ENCODE measurements around the gene ENAM.

Gene ENAM, protein sequence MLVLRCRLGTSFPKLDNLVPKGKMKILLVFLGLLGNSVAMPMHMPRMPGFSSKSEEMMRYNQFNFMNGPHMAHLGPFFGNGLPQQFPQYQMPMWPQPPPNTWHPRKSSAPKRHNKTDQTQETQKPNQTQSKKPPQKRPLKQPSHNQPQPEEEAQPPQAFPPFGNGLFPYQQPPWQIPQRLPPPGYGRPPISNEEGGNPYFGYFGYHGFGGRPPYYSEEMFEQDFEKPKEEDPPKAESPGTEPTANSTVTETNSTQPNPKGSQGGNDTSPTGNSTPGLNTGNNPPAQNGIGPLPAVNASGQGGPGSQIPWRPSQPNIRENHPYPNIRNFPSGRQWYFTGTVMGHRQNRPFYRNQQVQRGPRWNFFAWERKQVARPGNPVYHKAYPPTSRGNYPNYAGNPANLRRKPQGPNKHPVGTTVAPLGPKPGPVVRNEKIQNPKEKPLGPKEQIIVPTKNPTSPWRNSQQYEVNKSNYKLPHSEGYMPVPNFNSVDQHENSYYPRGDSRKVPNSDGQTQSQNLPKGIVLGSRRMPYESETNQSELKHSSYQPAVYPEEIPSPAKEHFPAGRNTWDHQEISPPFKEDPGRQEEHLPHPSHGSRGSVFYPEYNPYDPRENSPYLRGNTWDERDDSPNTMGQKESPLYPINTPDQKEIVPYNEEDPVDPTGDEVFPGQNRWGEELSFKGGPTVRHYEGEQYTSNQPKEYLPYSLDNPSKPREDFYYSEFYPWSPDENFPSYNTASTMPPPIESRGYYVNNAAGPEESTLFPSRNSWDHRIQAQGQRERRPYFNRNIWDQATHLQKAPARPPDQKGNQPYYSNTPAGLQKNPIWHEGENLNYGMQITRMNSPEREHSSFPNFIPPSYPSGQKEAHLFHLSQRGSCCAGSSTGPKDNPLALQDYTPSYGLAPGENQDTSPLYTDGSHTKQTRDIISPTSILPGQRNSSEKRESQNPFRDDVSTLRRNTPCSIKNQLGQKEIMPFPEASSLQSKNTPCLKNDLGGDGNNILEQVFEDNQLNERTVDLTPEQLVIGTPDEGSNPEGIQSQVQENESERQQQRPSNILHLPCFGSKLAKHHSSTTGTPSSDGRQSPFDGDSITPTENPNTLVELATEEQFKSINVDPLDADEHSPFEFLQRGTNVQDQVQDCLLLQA

DNA sequence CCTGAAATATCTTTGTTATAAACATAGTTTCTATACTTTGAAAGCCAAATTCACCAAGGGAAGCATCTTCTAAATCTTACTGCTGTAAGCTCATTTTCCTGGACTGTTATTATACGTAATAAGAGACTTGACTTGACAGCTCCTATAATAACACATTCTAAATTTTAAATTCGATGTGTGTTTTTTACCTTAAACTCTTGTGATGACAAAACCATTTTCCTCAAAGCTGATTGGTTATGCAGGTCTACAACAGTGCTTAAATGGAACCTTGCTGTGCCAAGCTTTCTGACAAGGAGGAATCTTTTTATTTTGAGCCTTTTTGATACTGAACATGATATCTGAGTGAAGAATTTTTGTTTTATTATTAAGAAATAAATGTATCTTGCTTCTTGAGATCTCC, at the start of gene ENAM:
ENAM (plus strand) TSS at position 301 of the 400 bp plus-strand sequence. CDS start 757 bp downstream, outside the sequence.
- H3K4me3 ChIP-seq (ENCODE audit: low read depth, low read length): no peak within 1 kb of the TSS
- TF ChIP-seq, protein P1, sequence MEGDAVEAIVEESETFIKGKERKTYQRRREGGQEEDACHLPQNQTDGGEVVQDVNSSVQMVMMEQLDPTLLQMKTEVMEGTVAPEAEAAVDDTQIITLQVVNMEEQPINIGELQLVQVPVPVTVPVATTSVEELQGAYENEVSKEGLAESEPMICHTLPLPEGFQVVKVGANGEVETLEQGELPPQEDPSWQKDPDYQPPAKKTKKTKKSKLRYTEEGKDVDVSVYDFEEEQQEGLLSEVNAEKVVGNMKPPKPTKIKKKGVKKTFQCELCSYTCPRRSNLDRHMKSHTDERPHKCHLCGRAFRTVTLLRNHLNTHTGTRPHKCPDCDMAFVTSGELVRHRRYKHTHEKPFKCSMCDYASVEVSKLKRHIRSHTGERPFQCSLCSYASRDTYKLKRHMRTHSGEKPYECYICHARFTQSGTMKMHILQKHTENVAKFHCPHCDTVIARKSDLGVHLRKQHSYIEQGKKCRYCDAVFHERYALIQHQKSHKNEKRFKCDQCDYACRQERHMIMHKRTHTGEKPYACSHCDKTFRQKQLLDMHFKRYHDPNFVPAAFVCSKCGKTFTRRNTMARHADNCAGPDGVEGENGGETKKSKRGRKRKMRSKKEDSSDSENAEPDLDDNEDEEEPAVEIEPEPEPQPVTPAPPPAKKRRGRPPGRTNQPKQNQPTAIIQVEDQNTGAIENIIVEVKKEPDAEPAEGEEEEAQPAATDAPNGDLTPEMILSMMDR (IDR thresholded peaks at IDR 0.05; ENCODE audit: low read depth, low read length): no peak

DNA sequence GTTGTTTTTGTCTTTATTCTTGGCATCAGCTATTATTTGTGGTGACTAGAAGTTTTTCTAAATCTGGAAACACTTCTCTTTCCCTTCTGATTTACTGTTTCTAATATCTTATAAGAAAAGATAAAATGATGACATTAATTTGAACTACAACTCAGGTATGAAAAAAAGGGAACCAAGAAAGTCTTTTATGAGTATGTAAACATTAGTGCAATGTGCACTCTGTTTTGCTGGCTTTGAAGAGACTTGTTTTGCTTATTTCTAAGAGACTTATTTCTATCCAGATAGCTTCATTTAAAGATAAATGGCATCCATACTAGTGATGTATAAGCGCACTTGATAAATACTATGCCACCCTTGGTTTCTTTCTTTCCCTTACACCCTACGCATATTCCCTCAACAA, 46.6 kb upstream of the ENAM start:
- TF ChIP-seq, protein P1 (IDR thresholded peaks at IDR 0.05; ENCODE audit: low read depth, low read length): no peak
- no peak overlapping the region for H3K4me3 ChIP-seq (ENCODE audit: low read depth, low read length)

DNA sequence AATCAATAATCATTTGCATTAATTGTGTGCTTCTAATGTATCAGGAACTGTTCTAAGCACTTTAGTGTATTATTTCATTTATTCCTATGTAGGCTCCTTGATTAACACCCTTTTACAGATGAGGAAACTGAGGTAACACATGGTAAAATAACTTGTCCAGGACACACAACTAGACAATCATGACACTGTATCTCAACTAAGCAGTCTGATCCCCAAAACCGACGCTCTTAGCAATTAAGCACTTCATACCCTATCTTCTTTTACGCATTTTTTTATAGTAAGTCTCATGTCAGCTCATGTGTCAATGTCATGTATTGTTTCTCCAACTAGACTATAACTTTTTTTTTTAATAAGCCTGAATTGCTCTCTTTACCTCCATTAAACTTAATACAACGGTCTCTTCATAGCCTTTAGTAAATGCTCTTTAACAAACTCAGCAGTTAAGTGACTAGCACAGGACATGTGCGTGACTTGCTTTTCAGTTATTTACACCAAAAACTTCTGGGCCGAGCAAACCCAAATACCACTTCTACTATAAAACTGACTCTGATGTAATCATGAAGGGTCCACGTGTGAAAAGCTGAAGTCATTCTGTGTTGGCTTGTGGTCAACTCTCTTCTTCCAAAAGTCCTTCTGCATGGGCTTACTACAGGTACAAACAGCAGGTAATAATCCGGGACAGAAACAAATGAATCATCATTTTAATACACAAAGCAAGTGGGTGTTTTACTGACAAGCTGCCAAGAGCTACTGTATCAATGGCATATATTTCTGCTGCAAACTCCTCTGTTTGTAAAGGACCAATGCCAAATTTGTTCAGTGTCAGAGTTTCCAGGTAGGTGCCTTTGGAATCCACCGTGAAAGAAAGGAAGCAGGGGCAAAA, 44.4 kb upstream of the ENAM start:
- no peak overlapping the region for H3K4me3 ChIP-seq (ENCODE audit: low read depth, low read length)
- TF ChIP-seq, protein P1 (IDR thresholded peaks at IDR 0.05; ENCODE audit: low read depth, low read length): no peak

DNA sequence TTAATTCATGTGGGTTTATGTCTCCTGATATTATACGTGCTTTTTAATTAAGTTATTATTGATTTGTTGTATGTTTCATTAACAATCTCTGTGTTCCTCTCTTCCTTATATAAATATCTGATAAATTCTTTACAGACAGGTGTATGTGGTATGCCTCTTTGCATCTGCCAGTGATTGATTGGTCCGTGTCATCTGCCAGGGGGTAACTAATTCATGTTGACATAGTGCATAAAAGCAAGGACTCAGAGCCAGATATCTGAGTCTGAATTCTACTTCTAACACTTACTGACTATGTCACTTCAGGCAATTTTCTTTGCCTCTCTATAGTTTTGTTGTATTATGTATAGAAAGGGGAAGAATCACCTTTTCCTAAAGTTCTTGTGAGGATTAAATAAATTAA, 41.7 kb upstream of the ENAM start:
- no peak overlapping the region for H3K4me3 ChIP-seq (ENCODE audit: low read depth, low read length)
- TF ChIP-seq, protein P1 (IDR thresholded peaks at IDR 0.05; ENCODE audit: low read depth, low read length): no peak

DNA sequence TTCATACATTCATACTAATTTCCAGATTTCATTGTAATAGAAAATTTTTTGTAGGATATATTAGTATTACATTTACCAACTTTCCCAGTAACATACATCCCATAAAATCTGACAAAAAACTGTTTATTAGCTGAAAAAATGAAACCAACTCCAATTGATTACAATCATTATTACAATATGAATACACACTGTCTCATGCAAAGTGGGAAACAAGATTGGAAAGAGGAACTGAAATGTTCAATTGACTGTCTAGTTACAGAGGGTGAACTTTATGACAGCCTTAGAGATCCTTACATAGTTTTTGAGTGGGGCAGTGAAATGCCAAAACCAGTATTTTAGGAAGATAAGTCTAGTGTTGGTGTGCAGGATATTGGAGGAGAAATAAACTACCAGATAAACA, 38.8 kb upstream of the ENAM start:
- TF ChIP-seq, protein P1 (IDR thresholded peaks at IDR 0.05; ENCODE audit: low read depth, low read length): no peak
- H3K4me3 ChIP-seq (ENCODE audit: low read depth, low read length): no peak overlapping the region

DNA sequence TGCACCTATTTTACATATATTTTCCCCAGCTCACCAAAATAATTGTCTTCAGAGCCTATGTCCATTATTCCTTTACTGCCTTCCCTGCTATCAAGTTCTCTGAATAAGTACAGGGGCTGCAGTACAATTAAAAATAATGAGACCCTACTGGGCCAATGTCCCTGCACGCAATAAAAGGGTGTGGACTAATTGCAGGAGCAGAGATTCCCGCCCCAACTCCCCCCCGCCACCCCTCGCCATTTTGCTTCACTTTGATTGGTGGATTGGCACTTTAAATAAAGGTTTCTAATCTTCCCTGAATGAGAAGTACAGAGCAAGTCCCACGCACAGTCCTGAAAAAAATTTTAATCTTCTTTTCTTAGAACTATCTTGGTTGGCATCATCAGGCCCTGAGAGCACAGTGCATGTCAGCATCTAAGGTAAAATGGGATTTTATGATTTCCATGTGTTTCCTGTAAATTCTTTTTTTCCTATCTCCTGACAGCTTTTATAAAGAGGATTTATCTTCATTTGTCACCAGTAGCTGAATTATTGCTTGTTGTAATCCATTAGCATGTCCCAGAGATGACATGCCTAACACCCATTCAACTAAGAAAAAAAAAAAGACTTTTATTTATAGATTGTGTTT, 36.5 kb upstream of the ENAM start, which contains the start of gene AMBN:
AMBN (plus strand) TSS at position 302 of the 628 bp plus-strand sequence; CDS start at position 405, 103 bp downstream.
- H3K4me3 ChIP-seq (ENCODE audit: low read depth, low read length): no peak within 1 kb of the TSS
- TF ChIP-seq, protein P1 (IDR thresholded peaks at IDR 0.05; ENCODE audit: low read depth, low read length): no peak
